WTC11 (cell line): ENCODE data around the gene ADAT3.
"Not testable (repeated sequence)": the region's sequence is repeated elsewhere in the genome, so short reads cannot be mapped to it uniquely, and the experiment has no call there.

Source experiments
- GRHL2 ChIP-seq: fragments of 250-450 bp; sonication (Bioruptor Pico); IDR thresholded peaks from 2 replicates; pipeline ENCODE4 v1.8.0; 2022; ENCODE audit warnings: mild to moderate bottlenecking, moderate library complexity; ENCODE audit not compliant: insufficient replicate concordance, severe bottlenecking
- JUN ChIP-seq: sonication (generic); formaldehyde crosslinking; IDR thresholded peaks from 2 replicates; pipeline ENCODE4 v1.8.0; 2023; ENCODE audit warnings: mild to moderate bottlenecking, missing genetic modification reagents
- SP1 ChIP-seq: sonication (generic); formaldehyde crosslinking; conservative IDR thresholded peaks from 2 replicates; pipeline ENCODE4 v1.8.1; 2022; ENCODE audit warnings: missing genetic modification reagents
- ZNF423 ChIP-seq: fragments of 250-450 bp; sonication (Bioruptor Pico); IDR thresholded peaks from 2 replicates; pipeline ENCODE4 v2.1.2; 2022; ENCODE audit warnings: mild to moderate bottlenecking, moderate library complexity

DNA sequence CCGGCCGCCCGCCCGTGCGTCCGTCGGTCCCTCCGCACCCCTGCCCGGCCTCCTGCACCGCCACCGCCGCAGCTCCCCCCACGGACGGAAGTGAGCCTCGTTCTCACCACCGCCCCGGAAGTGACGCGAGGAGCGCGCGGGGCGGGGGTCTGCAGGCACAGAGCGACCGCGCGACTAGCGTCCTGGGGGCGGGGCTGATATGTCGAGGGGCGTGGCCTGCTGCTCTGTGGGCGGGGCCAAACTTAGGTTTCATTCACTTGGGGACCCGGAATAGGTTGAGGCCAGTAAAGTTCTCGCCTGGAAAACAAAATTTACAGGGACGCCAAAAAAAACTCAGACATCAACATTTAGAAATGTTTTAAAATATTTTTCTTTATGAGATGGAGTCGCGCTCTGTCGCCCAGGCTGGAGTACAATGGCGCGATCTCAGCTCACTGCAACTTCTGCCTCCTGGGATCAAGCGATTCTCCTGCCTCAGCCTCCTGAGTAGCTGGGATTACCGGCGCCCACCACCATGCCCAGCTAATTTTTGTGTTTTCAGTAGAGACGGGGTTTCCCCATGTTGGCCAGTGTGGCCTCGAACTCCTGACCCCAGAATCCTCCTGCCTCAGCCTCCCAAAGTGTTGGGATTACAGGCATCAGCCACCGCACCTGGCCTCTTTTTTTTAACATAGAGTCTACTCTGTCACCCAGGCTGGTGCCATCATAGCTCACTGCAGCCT lies 19.6 kb upstream of the ADAT3 start, which contains the start of gene ABHD17A:
- TF ChIP-seq JUN, ZNF423, GRHL2 (CRISPR knock-in tag): not testable (repeated sequence)
- TF ChIP-seq SP1 (CRISPR knock-in tag) = peak; percentile 95
